BJ (cell line): ENCODE results near the gene DAPK2. TPM values are rescaled to one million over a fixed set of nuclear protein-coding genes. Genes with fewer than 3 reads are reported as not detected.

Experiments used
- CTCF ChIA-PET: fragments of 350-600 bp; formaldehyde crosslinking; extraction: SDS; loops from one replicate; lab custom pipeline; 2021; ENCODE audit warnings: antibody characterized with exemption, inconsistent platforms; lab: Yijun Ruan, JAX
- POLR2A ChIA-PET: fragments of 300-600 bp; sonication (Branson Sonifier 250); formaldehyde crosslinking; extraction: SDS; loops from one replicate; lab custom pipeline; 2021; ENCODE audit warnings: antibody characterized with exemption; lab: Charles Lee
- DNase-seq: peaks from one replicate; pipeline ENCODE4 v3.0.0-alpha.2; 2011; ENCODE audit warnings: low read depth
- H3K27me3 ChIP-seq: 2 replicates; pipeline ENCODE4 v1.6.0; 2011; ENCODE audit warnings: low read length; ENCODE audit not compliant: control insufficient read depth, insufficient read depth
- H3K36me3 ChIP-seq: 2 replicates; pipeline ENCODE4 v1.5.1; 2011; ENCODE audit warnings: low read length; ENCODE audit not compliant: control insufficient read depth, insufficient read depth
- H3K4me3 ChIP-seq: 2 replicates; pipeline ENCODE4 v1.5.1; 2011; ENCODE audit warnings: low read depth, mild to moderate bottlenecking, control low read depth, low read length
- polyA plus RNA-seq: library from polyadenylated mRNA; depleted of rRNA; stranded (reverse); fragments of >200 nt; gene quantifications from 2 replicates; pipeline ENCODE4 v1.2.3, GENCODE V29; 2011
- TF ChIP-seq, protein P1 (sequence below): IDR thresholded peaks from 2 replicates; pipeline ENCODE4 v1.5.1; 2011; ENCODE audit warnings: low read depth, mild to moderate bottlenecking, control low read depth, inconsistent platforms, low read length, moderate library complexity; ENCODE audit not compliant: insufficient read depth

DAPK2 gene
- polyA plus RNA-seq, 1 experiment, result 12.4 TPM

GRCh38 chr15:63872759-63873510, 173.3 kb downstream of the DAPK2 start:
- DNase-seq, result no peak
- ChIA-PET POLR2A (interaction anchor here (0.5 kb wide), 1 partner anchor 458 kb away, joined by 8 read pairs; no protein-coding TSS in a partner anchor), CTCF (interaction anchor here (0.8 to 1.4 kb wide), 2 partner anchors 19 to 131 kb away, joined by 3 to 7 read pairs; no protein-coding TSS in a partner anchor)
- no peaks in the 10 kb centered on the region; the same call in 1 of the 2 replicates for H3K27me3 ChIP-seq
- no peaks in the 10 kb centered on the region for H3K36me3 ChIP-seq
- TF ChIP-seq, protein P1, sequence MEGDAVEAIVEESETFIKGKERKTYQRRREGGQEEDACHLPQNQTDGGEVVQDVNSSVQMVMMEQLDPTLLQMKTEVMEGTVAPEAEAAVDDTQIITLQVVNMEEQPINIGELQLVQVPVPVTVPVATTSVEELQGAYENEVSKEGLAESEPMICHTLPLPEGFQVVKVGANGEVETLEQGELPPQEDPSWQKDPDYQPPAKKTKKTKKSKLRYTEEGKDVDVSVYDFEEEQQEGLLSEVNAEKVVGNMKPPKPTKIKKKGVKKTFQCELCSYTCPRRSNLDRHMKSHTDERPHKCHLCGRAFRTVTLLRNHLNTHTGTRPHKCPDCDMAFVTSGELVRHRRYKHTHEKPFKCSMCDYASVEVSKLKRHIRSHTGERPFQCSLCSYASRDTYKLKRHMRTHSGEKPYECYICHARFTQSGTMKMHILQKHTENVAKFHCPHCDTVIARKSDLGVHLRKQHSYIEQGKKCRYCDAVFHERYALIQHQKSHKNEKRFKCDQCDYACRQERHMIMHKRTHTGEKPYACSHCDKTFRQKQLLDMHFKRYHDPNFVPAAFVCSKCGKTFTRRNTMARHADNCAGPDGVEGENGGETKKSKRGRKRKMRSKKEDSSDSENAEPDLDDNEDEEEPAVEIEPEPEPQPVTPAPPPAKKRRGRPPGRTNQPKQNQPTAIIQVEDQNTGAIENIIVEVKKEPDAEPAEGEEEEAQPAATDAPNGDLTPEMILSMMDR, result no peak
- H3K4me3 ChIP-seq, result no peak overlapping the region

GRCh38 chr15:63870487-63871209, 175.6 kb downstream of the DAPK2 start:
- Histone ChIP-seq H3K4me3 (no peak overlapping the region), H3K36me3 (no peaks in the 10 kb centered on the region), H3K27me3 (no peaks in the 10 kb centered on the region; the same call in 1 of the 2 replicates)
- TF ChIP-seq, protein P1, result no peak
- peak; percentile 20 for DNase-seq
- CTCF ChIA-PET, result interaction anchor here (0.9 to 1.4 kb wide), 7 partner anchors 11 to 176 kb away, joined by 3 to 6 read pairs (median 4); no protein-coding TSS in a partner anchor
- POLR2A ChIA-PET, result interaction anchor here (0.6 kb wide), 1 partner anchor 13 kb away, joined by 3 read pairs; no protein-coding TSS in a partner anchor

GRCh38 chr15:63870043-63870394, 176.3 kb downstream of the DAPK2 start:
- DNase-seq, result no peak
- ChIA-PET POLR2A (no interaction called here), CTCF (interaction anchor here (1.2 to 1.4 kb wide), 4 partner anchors 21 to 177 kb away, joined by 3 to 4 read pairs (median 4); no protein-coding TSS in a partner anchor)

GRCh38 chr15:63869371-63870042, 176.8 kb downstream of the DAPK2 start:
- POLR2A ChIA-PET, result no interaction called here
- DNase-seq, result no peak
- H3K4me3 ChIP-seq, result no peak overlapping the region
- CTCF ChIA-PET, result interaction anchor here (1.3 kb wide), 1 partner anchor 25 kb away, joined by 4 read pairs; no protein-coding TSS in a partner anchor
- H3K36me3 ChIP-seq, result no peaks in the 10 kb centered on the region
- TF ChIP-seq, protein P1, result no peak
- H3K27me3 ChIP-seq, result no peaks in the 10 kb centered on the region; the same call in 1 of the 2 replicates

More at GRCh38 chr15:63870043-63870394, 176.3 kb downstream of the DAPK2 start:
- Histone ChIP-seq H3K27me3 (no peaks in the 10 kb centered on the region; the same call in 1 of the 2 replicates), H3K36me3 (no peaks in the 10 kb centered on the region), H3K4me3 (no peak overlapping the region)
- TF ChIP-seq, protein P1, result no peak

DNA sequence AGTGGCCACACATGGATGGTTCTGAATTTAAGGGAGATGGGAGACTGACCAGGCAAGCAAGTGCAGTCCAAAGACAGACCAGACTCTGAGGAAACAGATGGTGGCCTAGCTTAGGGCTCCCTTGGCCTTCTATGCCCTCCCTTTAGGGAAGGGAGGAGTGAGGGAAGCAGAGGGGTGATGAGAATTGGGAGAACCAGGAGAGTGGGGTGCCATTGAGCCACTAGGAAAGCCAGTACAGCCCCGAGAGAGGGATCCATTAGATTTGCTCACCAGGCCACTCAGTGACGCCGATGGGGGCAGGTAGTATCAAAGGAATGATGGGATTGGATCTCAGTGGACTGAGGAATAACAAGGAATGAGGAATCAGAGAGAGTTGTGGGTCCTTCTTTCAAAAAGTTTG, 182.1 kb downstream of the DAPK2 start:
- no peak for DNase-seq
- H3K27me3 ChIP-seq, result no peaks in the 10 kb centered on the region
- H3K4me3 ChIP-seq, result no peak overlapping the region
- TF ChIP-seq, protein P1, result no peak
- ChIA-PET POLR2A (no interaction called here), CTCF (no interaction called here)
- no peaks in the 10 kb centered on the region for H3K36me3 ChIP-seq
